Stimulated activated CD8-positive, alpha-beta memory T cell treated with anti-CD3 and anti-CD28 coated beads, Interleukin-15, amount 100 ng/mL, for 24 hours (primary cell): ENCODE measurements around the gene IRS2.

Source experiments
- DNase-seq: peaks from one replicate; pipeline ENCODE4 v3.0.0-alpha.2; 2020; ENCODE audit warnings: low read depth

IRS2 gene

DNA sequence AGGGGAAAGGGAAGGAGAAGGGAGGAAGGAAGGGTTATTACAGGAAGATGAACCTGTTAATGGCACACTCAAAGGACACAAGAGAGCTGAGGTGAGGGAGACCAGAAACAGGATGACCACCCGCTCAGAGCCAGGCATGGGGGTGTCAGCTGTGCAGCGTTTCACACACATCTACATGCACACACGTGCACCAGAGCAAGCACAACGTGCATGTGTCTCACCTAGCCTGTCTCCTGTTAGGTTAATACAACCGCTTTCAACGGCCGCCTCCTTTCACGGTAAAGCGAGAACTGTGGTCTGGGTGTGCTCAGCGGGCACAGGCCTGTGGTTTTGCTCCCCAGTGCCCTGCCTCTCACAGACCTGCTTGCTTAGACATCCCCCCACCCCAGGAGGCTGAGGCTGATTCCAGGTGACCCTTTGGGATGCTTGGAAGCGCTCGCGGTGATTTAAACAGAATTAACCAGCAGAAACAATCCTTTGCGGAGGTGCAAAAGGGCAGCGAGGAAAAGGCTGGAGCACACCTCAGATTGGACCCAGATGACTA lies 27.4 kb downstream of the IRS2 start:
- DNase-seq, result no peak

- DNase-seq, result no peak
These were observed 29.6 kb downstream of the IRS2 start for GRCh38 chr13:109756778-109757177.

GRCh38 chr13:109755997-109756396 lies 30.4 kb downstream of the IRS2 start:
- no peak for DNase-seq

- DNase-seq, result no peak
These were observed 30.8 kb downstream of the IRS2 start for GRCh38 chr13:109755551-109755950.

GRCh38 chr13:109751477-109751876 lies 34.9 kb downstream of the IRS2 start:
- DNase-seq, result no peak

DNA sequence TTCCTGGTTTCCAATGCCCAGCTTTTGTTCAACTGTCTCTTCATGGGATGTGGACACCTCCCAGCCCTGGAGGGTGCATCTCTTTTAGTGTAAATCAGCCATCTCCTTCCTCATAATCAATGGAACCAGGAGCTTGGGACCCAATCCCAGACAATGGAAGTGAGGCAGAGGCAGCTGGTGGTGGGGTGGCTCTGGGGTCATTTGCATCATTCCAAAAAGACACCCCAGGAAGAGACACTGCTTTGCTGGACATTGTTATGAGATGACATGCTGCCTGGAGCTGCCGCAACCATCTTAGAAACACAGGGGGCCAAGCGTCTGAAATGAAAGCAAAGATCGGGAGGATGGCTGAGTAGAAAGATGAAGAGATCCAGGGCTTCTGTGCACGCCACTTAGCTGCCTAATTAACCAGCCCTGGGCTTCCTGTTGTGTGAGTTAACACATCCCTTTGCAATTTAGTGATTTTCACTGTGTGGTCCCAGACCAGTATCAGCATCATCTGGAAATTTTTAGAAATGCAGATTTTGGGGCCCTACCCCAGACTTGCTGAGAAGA lies 36.1 kb downstream of the IRS2 start:
- DNase-seq, result no peak

- no peak for DNase-seq
These were observed 37.0 kb downstream of the IRS2 start for GRCh38 chr13:109749365-109749764.

DNA sequence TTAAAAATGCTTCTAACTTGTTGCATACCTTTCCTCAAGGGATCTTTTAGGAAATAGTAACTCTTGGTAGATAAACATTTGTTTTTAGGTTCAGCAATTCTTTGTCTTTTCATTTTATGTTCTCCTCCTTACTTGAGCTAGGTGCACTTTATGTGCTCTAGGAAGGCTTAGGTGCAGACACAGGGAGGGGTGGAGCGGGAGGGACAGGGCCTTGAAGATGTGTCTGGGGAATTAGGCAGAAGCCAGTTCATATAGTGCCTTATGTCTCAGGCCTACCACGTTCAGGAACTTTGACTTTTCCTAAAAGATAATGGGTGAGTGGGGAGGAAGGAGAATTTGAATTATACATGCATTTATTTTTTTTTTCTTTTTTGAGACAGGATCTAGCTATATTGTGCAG lies 37.7 kb downstream of the IRS2 start:
- no peak for DNase-seq

DNA sequence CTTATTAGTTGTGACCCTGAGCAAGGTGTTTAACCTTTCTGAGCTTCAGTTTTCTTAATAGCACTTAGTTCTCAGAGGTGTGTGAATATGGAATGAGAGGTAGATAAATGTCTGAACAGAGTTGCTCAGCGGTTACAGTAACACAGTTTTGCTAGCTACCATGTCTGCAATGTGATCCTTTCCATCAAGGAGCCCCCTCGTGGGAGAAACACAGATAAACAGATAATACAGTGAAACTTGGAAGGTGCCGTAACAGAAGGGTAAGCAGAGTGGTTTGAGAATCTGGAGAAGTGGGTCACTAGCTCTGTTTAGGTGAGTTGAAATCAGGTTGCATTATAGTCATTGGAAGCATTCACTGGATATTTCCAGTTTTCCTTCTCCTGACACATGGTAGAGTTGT lies 38.9 kb downstream of the IRS2 start:
- DNase-seq, result no peak

DNA sequence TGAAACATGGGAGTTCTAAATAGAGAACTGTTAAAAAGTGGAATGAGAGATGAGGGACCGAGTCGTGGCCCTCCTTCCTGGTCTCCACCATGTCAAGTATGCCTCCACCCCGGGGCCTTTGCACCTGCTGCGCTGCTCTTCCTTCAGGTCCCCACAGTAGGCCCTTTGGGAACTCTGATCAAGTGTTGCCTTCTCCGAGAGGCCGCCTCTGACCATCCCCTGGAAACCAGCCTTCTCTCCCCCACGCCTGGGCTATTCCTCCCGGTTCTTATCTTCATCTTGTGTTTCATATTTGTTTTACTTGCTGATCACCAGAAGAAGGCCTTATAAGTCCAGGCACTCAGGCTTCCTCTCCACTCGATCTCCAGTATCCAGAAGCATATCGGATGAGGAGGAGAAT lies 40.0 kb downstream of the IRS2 start:
- no peak for DNase-seq

DNA sequence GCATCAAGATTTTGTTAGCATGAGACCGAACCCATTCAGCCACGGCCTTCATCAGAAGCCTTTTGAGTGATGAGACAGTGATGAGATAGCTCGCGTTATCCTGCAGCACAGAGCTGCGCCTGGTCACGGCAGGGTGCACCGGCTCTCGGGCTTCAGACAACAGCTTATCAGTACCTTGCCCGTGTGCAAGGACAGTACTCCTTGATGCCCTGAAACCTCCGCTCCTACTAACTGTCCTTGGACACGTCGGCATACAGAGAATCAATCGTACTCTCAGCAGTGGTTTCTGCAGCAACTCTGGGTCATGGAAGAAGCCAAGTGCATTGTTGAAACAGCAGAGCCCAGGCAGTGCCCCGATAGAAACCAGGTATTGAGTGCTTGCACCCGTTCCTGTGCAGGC lies 40.7 kb downstream of the IRS2 start:
- DNase-seq, result no peak

GRCh38 chr13:109745060-109745459 lies 41.3 kb downstream of the IRS2 start:
- no peak for DNase-seq

DNA sequence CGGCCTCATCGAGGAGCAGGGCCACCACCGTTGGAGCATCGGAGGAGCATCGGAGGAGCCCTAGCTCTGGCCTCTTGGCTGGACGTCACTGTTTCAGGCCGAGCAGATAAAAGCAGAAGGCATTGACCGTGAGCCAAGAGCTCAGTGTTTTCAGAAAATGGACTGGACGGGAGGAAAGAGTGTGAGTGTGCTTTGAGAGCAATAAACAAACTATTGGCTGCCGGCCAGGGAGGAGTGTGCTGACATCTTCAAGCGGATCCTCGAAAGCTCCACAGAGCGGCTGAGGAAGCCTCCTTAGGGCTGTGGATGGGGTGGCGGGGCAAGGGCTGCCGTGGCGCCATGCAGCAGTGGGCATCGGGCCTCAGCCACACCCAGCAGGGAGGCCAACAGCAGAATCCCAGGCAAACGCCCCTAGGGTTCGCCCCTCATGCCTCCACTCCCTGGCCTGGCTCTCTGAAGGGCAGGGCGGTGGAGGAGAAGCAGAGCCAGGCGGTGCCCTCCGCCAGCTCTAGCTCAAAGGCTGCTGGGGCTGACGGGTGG lies 41.8 kb downstream of the IRS2 start:
- no peak for DNase-seq

GRCh38 chr13:109743706-109744453 lies 42.5 kb downstream of the IRS2 start:
- DNase-seq, result no peak

DNA sequence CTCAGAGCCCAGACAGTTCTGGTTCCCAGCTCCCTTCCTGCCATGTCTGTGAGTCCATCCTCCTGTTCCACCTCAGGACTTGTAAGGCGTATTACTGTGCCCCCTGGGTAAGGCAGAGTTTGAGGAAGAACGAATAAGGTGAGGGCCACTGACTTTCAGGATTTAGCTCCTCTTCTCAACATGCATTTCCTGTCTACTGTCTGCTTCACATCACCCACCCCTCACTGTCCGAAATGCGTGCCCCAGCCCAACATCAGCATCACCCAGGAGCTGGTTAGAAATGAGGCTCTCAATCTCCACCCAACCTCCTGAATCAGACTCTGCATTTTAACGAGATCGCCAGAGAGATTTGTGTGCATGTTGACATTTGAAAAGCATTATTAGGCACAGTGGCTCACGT lies 44.4 kb downstream of the IRS2 start:
- no peak for DNase-seq

DNA sequence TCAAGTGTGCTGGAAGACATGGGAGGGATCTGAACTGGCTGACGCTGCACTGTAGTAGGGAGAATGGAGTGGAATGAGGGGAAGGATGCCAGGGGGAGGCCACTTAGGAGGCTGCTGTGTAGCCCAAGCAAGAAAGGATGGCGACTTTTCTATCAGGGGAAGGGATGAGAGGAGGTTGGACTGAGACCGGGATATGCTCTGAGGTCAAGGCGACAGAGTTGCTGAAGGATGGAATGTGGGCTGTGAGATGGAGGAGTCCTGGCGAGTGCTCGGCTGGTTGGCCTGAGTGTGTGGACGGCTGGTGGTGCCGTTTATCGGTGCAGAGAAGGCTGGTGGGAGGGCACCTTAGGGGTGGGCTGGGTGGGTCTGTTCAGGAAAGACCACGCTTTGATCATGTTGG lies 45.7 kb downstream of the IRS2 start:
- DNase-seq, result no peak

DNA sequence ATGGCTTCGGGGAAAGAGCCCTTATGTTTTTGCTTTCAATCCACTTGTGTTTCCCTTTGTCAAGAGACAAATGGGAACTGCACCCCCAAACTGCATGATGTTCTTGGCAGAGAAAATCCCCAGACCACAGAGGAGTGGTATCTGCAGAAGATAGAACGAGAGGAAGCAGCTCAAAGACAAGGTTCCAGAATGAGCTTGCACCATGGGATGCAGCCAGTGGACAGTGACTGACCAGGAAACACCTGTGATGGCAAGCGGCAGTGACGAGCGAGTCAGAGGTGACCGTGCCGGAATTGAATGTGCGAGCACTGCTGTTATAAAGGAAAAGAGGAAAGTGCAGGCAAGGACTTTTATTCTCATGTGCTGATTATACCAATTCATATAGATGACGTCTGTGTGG lies 46.3 kb downstream of the IRS2 start:
- DNase-seq, result no peak

DNA sequence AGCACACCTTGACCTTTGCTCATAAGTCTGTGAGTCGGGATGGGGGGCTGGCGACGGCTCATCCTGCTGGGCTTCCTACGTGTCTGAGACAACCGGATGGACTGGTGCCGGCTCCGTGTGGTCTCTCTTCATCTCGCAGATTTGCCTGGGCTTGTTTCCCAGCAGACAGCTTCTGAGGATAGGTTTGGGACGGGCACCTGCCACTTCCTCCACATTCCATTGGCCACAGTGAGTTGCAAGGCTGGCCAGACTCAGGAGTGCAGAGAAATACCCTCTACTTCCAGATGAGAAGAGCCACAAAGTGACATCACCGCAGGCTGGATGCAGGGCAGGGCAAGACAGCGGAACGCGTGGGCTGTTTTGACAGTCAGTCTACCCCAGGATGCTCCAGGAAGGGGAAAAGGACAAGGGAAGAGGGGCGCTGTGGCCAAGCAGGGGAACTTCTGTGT lies 48.1 kb downstream of the IRS2 start:
- no peak for DNase-seq

DNA sequence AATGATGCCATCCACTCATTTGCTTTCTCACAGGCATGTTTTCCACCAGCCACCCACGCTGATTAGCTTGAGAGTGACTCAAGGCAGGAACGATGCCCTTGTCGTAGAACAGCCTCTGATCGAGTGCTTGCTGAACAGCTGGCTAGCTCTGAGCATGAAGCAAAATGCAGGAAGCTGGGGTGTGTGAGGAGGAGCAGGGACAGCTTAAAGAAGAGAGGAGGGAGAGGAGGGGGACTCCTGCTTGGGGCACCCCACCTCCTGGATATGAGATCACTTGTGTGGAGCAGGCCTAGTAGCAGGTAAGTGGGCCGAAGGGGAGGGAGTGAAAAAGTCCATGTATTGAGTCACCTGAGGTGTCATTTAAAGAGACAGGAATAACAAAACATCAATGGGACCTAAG lies 48.8 kb downstream of the IRS2 start:
- no peak for DNase-seq

DNA sequence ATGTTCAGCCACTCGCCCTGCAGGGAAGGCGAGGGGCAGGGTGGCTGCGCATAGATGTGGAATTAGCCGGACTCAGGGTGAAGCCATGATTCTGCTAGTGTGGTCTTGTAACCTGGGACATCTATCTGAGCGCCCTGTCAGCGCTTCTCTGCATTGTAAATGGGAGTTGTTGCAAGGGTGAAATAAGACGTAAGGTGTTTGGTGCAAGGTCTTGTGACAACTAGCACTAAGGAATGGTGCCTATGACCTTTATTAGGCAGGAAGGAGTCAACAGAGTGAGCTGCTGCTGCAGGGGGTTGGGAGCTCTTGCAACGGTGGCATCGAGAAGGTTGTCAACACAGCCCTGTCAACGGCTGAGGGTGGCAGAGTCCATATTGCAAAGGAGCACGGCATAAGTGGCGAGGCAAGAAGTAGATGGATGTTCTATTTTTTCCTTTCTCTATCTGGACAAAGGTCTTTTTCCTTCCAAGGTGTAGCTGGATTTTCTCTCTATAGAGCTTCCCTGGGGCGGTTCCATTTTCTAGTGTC lies 49.3 kb downstream of the IRS2 start:
- DNase-seq, result no peak

DNA sequence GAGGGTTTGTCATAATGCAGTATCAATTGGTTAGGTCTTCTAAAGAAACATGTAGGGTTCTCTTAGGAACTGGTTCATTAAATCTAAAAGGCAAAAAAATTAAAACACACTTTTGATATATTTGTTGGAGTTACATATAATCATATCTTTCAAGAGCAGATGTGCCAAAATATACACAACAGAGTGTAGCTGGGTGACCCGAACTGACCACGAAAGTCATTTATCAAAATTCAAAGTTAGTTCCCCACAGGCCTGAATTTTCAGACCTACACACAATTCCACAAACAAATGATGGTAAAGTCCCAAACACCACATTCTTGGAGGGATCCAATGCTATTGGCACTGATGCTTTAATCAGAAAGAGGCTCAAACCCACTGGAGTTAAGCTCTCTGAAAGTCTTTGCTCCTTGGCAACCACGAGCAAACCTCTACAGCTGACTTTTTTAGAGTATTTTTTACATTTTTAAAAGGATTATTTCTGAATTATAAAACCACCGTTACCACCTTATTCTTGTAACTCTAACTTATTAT lies 50.9 kb downstream of the IRS2 start:
- no peak for DNase-seq

- DNase-seq, result no peak
These were observed 52.2 kb downstream of the IRS2 start for GRCh38 chr13:109734002-109734785.
